GM18520 (cell line): ENCODE results near the gene TRIM31.
A peak's percentile ranks its signal among the peaks of the same experiment; 100 is the strongest.
"Not testable (repeated sequence)": the region's sequence is repeated elsewhere in the genome, so short reads cannot be mapped to it uniquely, and the experiment has no call there.

Experiments
- ATAC-seq: cut with Tn5 transposase; IDR thresholded peaks from one replicate; pipeline ENCODE4 v1.9.1; 2021; ENCODE audit not compliant: unreplicated experiment

Gene TRIM31

DNA sequence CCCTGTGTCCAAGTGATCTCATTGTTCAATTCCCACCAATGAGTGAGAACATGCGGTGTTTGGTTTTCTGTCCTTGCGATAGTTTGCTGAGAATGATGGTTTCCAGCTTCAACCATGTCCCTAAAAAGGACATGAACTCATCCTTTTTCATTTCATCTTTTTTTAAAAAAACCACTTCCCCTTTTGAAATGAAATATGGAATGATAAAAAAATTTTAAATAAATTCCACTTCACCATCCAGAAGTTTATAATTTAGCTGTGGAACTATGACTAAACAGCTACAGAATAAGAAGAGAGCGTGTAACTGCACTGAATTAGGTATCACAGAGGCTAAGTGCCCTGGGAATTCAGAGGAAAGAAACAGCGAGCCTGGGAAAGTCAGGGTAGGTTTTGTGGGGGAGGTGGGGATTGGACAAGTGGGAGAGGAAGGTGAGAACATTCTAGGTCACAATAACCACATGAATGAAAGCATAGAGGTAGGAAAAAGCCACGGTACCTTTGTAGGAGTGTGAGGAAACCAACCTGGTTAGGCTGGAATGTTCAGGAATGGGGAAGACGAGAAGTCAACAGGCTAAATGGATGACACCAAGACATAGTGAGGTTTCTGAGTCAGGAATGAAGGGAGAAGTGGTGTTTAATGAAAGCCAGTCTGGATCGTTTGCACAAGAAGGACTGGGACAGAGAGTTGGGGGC is 37.1 kb upstream of the TRIM31 start:
- no peak for ATAC-seq

DNA sequence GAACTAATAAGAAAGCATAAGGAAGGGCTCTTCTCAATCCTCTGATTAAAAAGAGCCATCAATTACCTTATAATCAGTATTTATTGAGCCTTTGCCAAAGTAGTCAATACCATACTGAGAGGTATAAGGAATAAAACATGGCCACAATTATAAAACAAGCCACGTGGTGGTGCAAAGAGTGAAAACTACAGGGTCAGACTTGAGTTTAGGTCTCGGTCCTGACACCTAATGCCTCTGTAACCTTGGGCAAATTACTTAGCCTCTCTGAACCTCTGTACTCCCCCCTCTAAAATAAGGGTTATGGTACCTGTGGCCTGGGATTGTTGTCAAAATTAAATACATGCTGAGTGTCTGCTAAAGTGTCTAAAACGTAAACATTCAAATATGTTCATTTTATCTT is 36.3 kb upstream of the TRIM31 start:
- ATAC-seq: no peak

DNA sequence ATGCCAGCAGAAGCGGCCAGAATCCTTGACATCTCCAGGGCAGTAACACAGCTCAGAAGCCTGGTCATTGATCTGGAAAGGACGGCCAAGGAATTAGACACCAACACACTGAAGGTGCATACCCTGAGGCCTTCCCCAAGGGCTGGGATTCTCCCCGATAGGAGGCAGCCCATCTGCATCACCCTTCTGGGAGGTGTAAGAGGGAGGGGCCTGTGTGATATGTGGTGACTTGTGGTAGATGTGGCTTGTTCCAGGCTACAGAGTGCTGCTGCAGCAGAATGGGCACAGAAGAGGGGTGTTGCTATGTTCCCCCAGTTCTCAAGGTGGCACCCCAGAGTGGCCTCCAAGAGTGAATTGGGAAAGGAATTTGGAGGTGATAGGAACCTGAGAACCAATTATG is 34.2 kb upstream of the TRIM31 start:
- ATAC-seq: no peak

DNA sequence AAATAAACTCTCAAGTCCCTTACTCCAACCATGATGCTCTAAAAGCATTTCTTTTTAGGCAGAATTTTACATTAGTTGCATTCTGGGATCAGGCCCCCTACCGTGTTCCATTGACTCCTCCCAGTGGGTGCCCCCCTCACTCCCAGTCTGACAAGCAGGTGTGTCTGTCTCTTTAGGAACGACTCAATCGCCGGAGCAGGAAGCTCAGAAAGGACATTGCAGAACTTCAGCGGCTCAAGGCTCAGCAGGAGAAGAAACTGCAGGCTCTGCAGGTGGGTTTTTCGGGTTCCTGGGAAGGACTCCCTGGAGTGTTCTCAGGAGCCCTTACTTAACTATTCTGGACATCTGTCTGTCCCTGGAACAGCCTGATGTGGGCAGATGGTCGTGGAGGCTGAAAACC is 32.9 kb upstream of the TRIM31 start:
- no peak for ATAC-seq

DNA sequence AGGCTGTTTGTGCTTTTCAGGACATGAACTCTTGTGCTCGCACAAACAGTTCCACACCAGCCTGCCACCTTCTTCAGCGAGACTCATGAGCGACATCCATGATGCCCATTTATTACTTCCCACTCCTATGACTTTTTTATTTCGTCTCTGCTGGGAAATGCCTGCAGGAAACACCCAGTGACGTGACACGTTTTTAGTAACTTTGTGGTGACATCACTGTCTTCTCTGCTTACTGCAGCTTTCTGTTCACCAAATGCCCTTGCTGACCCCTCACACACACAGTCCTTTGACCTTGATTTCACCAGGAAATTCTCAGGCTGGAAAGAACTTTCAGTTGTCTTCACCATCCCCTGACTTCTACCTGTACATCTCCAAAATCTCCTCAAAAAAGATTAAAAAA is 31.9 kb upstream of the TRIM31 start:
- ATAC-seq: no peak

DNA sequence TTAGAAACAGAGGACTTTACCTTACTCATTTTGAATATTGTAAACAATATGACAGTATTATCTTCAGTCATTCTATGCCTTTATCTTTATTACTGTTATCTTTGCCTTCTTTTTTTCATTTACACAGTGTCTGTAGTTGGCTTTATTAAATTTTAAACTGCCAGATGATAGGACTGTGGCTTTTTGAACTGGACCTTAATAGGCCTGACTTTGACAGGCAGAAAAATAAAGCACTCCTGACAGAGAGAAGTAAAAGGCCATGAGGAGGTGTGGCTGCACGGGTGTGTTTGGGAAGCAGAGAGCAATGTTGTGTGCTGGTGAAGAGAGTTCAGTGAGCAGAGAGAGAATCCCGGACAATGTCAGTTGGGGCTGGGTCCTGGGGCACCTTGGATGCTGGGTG is 30.9 kb upstream of the TRIM31 start:
- no peak for ATAC-seq

DNA sequence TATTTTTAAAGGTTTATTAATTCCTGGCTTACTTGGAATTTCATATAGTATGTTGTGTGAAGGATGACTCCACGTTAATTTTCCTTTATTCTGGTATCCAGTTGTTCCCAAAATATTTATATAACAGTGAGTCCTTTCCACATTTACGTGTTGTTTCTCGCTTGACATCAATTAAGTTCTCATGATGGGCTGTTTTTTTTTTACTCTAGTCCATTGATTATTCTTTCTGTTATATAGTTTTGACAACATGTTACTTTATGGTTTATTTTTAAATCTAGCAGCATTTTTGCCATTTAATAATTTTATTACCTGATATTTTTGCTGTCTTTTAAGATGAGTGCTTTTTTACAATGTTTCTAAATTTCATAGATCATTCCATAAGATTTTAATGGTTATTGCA is 29.8 kb upstream of the TRIM31 start:
- ATAC-seq: no peak

DNA sequence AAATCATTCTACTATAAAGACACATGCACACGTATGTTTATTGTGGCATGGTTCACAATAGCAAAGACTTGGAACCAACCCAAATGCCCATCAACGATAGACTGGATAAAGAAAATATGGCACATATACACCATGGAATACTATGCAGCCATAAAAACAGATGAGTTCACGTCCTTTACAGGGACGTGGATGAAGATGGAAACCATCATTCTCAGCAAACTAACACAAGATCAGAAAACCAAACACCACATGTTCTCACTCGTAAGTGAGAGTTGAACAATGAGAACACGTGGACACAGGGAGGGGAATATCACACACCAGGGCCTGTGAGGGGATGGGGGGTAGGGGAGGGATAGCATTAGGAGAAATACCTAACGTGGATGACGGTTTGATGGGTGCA is 27.4 kb upstream of the TRIM31 start:
- not testable (repeated sequence) for ATAC-seq

DNA sequence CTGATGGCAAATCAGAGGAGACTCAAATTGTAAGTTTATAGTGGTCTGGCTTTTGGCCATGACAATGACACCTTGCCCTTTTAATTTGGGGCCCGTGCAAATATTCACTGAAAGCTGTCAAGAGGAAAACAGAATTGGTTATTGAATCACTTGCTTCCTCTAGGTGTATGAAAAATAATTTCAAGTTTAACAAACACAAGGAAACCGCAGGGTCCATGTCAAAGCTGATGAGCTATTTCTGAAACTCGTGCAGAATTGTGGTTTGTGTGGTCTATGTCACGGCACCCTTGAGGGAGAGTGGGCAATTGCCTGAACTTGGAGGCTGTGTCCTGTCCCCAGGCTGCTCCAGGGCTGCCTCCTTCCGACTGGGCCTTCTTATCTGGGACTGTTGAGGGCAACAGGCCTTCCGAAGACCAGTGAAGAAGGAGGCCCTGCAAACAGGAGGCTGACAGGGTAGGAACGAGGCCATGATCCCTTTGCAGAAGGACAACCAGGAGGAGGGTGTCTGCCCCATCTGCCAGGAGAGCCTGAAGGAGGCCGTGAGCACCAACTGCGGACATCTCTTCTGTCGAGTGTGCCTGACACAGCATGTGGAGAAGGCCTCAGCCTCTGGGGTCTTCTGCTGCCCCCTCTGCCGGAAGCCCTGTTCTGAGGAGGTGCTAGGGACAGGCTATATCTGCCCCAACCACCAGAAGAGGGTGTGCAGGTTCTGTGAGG is 23.8 kb upstream of the TRIM31 start:
- no peak for ATAC-seq

DNA sequence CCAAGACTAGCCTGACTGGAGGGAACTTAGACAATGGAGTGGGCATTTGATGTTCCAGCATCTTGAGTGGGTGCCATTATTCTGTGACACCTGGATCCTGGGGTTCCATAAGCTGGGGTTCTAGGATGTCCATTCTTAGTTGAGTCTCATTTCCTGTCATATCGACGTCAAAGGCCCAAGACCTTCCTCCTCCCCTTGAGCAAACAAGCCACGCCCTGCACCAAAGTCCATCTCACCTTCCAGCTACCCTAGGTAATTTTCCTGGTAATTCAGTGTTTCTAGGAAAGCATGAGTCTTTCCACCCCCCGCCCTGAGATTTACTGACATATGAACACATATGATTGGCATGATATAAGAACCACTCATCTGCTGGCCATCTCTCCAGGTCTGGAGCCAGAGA is 22.9 kb upstream of the TRIM31 start, which contains the start of gene TRIM40:
TRIM40 (plus strand) TSS at position 384 of the 400 bp plus-strand sequence. CDS start 897 bp downstream, outside the sequence.
- ATAC-seq: no peak

DNA sequence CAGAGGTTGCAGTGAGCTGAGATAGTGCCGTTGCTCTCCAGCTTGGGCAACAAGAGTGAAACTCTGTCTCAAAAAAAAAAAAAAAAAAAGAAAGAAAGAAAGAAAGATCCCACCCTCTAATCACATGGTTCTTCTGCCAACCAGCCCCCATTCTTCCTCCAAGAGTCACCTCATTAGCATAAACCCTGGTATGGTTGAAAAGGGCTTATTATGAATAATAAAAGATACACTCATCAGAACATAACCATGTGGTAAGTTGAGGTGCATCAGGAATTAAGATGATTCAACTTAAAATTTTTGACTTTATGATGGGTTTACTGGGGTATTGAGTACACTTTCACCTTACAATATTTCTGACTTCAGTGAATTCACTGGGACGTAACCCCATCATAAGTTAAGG is 22.3 kb upstream of the TRIM31 start:
- no peak for ATAC-seq

DNA sequence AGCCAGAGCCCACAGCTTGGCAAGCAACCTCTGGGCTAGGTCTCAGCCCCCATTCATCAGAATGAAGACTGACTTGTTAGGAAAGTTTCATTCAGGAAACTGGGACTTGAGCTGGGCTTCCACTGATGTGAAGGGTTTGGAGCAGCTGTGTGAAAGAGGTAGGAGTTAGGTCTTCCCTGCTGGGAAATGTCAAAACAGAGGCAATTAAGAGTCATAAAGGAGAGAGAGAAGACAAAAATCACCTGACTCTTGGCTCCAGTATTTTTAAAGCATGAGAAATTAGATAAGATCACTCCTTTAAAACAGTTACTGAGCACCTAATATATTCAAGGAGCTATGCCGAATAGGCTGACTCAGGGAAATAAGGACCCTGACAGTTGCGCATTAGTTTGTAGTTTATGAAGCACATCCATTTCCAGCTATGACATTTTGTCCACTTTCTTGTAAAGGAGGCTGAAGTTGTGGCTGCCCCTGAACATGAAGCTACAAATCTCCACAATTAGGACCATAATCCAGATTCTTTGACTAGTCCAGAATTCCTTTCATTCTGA is 19.1 kb upstream of the TRIM31 start:
- no peak for ATAC-seq

DNA sequence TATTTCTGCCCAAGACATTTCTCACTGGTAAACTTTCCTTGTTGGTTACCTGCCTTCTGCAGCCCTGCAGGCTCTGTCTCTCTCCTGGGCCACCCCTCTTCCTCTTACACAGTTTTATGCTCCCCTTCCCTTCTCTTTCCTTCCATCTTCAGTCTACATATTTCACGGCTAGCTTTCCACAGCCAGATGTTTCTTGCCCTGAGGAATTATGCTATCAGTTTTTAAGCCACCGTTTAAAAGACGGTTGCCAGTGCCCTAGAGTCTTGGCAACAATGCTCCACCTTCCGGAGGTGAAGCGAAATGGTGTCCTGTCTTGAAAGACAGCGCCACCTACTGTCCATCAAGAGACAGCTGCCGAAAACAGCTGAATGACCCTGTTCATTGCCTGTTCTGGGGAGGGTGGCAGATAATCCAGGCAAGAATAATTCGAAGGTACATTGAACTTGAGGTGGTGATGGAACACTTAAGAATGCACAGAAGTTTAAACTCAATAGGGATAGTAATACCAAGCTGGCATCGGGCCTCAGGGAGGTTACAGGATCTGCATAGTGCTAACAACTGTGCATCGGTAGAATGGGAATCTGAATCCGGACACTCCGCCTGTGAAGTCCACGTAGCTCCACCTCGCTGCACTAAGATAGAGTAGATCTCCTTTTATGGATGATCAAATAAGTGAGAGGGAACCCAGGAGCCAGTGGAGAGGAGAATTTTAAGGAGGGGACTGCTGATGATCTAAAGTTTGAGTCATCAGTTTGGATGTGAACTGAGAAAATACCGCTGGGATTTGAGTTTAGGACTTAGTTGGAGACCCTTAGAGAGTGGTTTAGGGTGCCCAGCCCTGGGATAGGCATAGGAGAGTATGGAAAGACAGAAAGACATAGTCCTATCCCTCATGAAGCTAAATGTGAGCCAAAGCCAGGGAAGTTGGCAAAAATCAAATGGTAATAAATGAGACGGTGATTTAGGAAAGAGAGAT is 18.3 kb upstream of the TRIM31 start:
- ATAC-seq: peak; percentile 72

DNA sequence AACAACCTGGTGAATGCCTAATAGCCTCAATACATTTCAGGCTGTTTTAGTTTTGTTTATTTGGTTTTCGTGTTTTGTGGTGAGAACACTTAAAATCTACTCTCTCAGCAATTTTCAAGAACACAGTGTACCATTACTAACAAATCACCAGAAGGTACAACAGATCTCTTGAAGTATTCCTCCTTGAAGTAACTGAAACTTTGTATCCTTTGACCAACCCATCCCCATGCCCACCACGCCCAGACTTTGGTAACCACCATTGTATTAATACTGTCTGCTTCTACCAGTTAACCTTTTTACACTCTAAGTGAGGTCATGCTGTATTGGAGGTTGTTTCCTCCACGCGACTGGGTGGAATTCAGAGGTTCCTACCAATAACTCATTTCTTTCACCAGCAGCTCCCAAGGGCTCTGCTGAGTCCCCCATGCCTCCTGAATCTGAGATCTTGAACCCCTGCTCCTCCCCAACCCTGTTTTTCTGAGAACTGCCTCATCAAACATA is 17.3 kb upstream of the TRIM31 start:
- no peak for ATAC-seq

DNA sequence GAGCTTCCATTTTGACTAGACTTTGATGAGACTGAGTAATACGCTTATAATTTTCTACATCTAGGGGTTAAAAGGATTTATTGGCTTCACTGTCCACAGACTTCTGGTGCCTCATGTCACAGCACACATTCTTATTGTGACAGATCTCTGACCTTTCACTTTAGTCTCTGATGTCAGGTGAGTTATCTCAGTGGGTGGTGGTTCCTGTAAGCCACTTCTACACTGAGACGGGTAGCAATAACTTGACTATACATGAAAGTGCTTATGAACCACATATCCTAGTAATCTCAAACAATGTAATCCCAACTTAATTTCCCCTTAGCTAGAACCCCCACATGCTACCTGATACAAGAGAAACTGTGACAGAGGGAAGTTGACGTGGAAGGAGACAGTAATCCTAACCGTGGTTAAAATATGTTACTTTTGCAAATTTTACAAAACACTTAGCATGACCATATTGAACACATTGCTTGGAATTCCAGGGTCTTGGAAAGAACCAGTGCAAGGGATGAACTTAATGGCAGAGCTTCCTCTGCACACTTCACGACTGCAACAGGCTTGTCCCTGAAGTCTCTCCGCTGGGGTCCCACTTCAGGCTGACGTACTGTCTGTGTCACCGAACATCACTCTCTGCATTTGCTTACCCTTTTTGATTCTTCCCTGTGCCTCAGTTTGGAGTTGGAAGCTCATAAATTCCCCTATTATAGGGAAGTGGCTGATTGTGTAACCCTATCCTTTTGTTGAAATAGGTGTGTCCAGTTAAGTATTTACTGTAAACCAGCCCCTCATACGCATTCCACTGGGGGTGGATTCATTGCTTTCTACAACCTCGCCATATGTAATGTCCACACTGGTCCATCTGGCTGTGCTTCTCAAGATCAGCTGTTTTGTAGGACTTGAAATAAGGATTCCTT is 16.6 kb upstream of the TRIM31 start:
- ATAC-seq: no peak

DNA sequence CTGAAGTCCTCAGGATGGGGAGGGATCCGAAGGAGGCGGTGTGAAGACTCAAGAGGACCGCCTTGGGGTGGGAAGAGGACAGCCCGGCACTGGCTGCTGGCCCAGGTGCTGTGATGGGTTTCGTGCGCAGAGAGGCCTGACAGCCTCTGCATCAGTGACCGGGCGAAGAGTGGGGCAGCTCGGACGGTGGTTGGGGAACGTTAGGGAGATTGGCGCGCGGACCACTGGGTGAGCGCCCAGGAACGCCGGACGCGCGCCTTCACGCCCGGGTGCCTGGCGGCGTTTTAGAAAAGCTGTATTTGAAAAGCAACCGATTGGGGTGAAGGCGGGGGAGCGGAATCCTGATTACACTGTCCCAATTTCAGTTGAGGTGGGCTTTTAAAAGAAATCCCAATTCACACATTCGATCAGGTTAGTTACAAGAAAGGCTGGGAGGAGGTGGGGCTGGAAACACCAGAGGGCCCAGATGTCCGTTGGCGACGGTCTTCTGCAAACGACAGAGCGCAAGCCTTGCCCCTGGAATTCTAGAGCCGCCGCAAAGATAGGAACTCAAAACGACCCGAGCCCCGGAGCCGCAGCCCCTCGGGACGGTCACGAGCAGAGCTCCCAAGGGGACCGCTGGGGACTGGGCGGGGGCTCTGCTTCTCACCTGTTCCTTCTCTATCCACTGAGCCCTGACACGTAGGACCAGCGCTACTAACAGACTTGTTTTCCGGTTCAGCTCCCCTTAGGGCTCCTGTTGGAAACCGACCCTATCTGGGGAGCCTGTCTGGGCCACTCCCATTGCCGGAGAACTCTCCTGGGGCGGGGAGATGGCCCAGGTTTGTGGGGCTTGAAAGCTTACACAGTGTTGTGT is 14.6 kb upstream of the TRIM31 start:
- ATAC-seq: no peak

DNA sequence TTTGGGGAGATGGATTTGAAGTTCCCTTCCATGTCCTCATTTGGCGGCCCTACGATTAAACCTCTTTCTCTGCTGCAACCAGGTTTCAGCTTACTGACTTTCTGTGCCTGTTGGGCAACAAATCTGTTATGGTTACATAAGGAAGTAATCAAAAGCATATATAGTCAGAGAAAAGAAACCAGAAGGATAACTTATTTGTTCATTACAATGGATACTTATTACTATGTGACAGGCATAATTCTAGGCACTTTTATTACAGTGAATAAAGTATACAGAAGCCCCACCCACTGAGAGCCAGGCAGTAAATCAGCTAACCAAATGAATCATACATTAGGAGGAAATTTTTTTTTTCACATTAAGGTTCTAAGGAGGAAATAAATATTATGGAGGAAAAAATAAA is 9.6 kb upstream of the TRIM31 start:
- ATAC-seq: no peak

DNA sequence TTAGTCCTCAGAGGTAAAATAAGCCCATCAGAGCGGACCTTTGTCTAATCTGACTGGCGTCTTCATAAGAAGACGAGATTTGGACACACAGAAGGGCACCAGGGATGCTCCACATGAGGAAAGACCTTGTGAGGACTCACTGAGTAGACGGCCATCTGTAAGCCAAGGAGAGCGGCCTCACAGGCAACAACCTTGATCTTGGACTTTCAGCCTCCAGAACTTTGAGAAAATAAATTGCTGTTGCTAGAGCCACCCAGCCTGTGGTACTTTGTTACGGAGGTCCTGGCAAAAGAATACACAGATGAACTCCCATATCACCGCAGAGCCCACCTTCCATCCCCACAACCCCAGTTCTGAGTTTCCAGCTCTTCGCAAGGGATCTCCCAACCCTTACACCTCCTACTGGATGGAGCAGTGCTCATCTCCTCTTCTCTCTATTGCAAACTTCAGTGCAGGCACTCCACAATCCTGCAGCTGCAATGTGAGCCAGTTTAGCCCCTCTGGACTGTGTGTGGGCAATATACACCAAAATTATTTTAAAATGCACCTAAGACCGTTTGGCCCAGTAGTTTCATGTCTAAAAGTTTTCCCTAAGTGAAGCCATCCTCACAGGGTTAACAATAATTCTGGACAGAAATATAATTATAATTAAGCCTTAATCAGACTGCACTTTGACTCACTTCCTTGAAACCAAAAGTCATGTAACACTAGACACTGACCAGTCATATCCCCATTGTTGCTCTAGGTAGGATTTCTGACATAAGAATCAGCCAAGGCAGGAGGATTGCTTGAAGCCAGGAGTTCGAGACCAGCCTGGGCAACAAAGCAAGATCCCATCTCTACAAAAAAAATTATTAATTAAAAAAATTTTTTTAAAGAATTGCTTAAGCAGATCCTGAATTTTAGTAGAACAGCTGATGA is 8.8 kb upstream of the TRIM31 start:
- no peak for ATAC-seq
